OCI-LY3 (cell line): Measurements from ENCODE around the gene MIAT.

Source experiments
- CTCF ChIP-seq: fragments of 200-600, 300-600 bp; sonication (generic); IDR thresholded peaks from 2 replicates; pipeline ENCODE4 v1.5.1; 2014; ENCODE audit warnings: antibody characterized with exemption, low read length, low read depth
- EZH2phosphoT487 ChIP-seq: fragments of 200-600 bp; shearing (Covaris generic); IDR thresholded peaks from 2 replicates; pipeline ENCODE4 v1.6.1; 2018; ENCODE audit warnings: antibody characterized with exemption, mixed run types, low read depth

DNA sequence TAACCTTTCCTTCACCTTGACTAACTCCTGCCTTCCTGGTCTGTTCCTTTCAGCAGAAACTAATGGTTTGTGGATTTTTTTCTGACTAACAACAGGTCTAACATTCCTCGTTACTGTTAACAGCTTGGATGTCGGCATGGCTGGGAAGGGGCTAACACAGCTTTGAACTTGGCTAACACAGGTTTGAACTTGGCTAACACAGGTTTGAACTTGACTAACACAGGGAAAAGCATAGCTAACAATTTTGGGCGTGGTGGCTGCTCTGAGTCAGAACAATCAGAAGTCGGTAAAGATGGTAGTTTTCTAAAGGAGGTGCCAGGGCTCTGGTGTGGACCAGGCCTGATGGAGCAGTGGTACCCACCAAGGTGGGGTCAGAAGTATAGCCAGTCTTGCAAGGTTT, 16.1 kb downstream of the MIAT start:
- no peak for TF ChIP-seq CTCF
- TF ChIP-seq EZH2phosphoT487, result no peak
